K562 (cell line): ENCODE results near the gene CBLIF.

Experiments used
- ARHGAP35 ChIP-seq: fragments of 450-650 bp; IDR thresholded peaks from 2 replicates; pipeline ENCODE4 v1.6.1; 2018; ENCODE audit not compliant: partially characterized antibody
- DPF2 ChIP-seq: fragments of 450-650 bp; IDR thresholded peaks from 2 replicates; pipeline ENCODE4 v1.6.1; 2016
- EP300 ChIP-seq: IDR thresholded peaks from 2 replicates; pipeline ENCODE4 v1.6.1; 2012; ENCODE audit warnings: low read length, improper control_type of control experiment
- POLR2B ChIP-seq: fragments of 450-650 bp; IDR thresholded peaks from 2 replicates; pipeline ENCODE4 v1.6.1; 2018; ENCODE audit warnings: low read depth; ENCODE audit not compliant: partially characterized antibody
- RFX5 ChIP-seq: IDR thresholded peaks from 2 replicates; pipeline ENCODE4 v1.6.1; 2011; ENCODE audit warnings: low read depth, mild to moderate bottlenecking, improper control_type of control experiment, low read length
- TAF7 ChIP-seq: fragments of 450-650 bp; IDR thresholded peaks from 2 replicates; pipeline ENCODE4 v1.6.1; 2016; ENCODE audit warnings: missing genetic modification characterization, missing compliant biosample characterization
- ZNF311 ChIP-seq: fragments of 250-450 bp; sonication (Bioruptor Pico); IDR thresholded peaks from 2 replicates; pipeline ENCODE4 v1.4.0; 2020; ENCODE audit warnings: mild to moderate bottlenecking, moderate library complexity
- ZNF79 ChIP-seq: fragments of 250-450 bp; sonication (Bioruptor Pico); IDR thresholded peaks from 2 replicates; pipeline ENCODE4 v1.4.0; 2020; ENCODE audit warnings: low read depth, mild to moderate bottlenecking, moderate library complexity
- TF ChIP-seq, protein P1 (sequence below): fragments of 250-450 bp; sonication (Bioruptor Pico); IDR thresholded peaks from 2 replicates; pipeline ENCODE4 v1.8.0; 2022; ENCODE audit warnings: inconsistent platforms, mild to moderate bottlenecking, moderate library complexity, borderline replicate concordance

DNA sequence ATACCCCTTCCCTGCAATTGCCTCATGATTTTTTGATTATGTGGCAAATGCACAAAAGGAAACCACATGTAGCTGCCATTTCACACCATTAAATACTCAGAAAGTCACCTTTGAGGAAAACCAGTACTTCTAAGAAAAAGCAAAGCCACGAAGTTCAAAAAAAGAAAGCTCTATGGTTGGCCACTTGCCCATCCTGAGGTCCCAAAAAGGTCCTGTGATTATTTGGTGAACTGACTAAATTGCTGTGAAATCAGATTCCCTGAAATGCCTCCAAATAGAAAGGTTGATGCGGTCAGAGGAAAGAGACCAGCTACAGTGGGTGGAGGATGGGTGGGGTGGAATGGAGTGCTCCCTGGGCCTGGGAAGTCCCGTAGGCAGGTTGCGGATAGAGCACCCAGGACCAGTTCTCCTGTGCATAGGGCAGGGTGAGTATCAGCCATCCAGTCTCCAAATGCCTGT, 61.6 kb downstream of the CBLIF start:
- TF ChIP-seq, protein P1, sequence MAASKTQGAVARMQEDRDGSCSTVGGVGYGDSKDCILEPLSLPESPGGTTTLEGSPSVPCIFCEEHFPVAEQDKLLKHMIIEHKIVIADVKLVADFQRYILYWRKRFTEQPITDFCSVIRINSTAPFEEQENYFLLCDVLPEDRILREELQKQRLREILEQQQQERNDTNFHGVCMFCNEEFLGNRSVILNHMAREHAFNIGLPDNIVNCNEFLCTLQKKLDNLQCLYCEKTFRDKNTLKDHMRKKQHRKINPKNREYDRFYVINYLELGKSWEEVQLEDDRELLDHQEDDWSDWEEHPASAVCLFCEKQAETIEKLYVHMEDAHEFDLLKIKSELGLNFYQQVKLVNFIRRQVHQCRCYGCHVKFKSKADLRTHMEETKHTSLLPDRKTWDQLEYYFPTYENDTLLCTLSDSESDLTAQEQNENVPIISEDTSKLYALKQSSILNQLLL (CRISPR knock-in tag), result no peak
- TF ChIP-seq POLR2B (no peak), EP300 (no peak), TAF7 (tag) (no peak), ZNF311 (CRISPR knock-in tag) (no peak), ZNF79 (no peak), DPF2 (no peak), ARHGAP35 (no peak), RFX5 (no peak)
